HL-60 (cell line): ENCODE results near the gene ANKS4B.

Experiments
- DNase-seq, 2 experiments: peaks; one replicate each; pipeline ENCODE4 v3.0.0-alpha.2; 2010 to 2020; ENCODE audit warnings: low read depth in 1 of 2, low spot score in 1 of 2
- H3K27ac ChIP-seq: fragments of 250-450 bp; sonication (Bioruptor Pico); replicated peaks from 2 replicates; pipeline ENCODE4 v1.5.1; 2020; ENCODE audit warnings: mild to moderate bottlenecking, moderate library complexity
- H3K27me3 ChIP-seq: fragments of 250-450 bp; sonication (Bioruptor Pico); 2 replicates; pipeline ENCODE4 v1.5.1; 2021; ENCODE audit warnings: mild to moderate bottlenecking, moderate library complexity; ENCODE audit not compliant: insufficient read depth, poor library complexity, severe bottlenecking
- H3K4me3 ChIP-seq: replicated peaks from 2 replicates; pipeline ENCODE4 v1.5.1; 2011; ENCODE audit warnings: mild to moderate bottlenecking, control low read depth, low read length; ENCODE audit not compliant: insufficient read depth
- CTCF ChIP-seq: IDR thresholded peaks from one replicate; pipeline ENCODE4 v1.5.1; 2011; ENCODE audit warnings: low read length, control low read depth, inconsistent platforms; ENCODE audit not compliant: insufficient read depth
- GABPA ChIP-seq: IDR thresholded peaks from 2 replicates; pipeline ENCODE4 v1.6.1; 2012; ENCODE audit warnings: low read depth
- POLR2AphosphoS5 ChIP-seq: IDR thresholded peaks from 2 replicates; pipeline ENCODE4 v1.6.1; 2012; ENCODE audit warnings: low read depth
- REST ChIP-seq: IDR thresholded peaks from 2 replicates; pipeline ENCODE4 v1.6.1; 2012; ENCODE audit warnings: low read depth; ENCODE audit not compliant: insufficient replicate concordance
- SPI1 ChIP-seq: IDR thresholded peaks from 2 replicates; pipeline ENCODE4 v1.6.1; 2012; ENCODE audit warnings: low read depth, mild to moderate bottlenecking, borderline replicate concordance

ANKS4B gene

GRCh38 chr16:21253470-21253869, 20.0 kb downstream of the ANKS4B start:
- TF ChIP-seq SPI1 (no peak), GABPA (no peak), POLR2AphosphoS5 (no peak), REST (no peak), CTCF (no peak)
- Histone ChIP-seq H3K4me3 (no peak overlapping the region), H3K27ac (no peak overlapping the region), H3K27me3 (no peaks in the 10 kb centered on the region)
- no peak for DNase-seq

- Histone ChIP-seq H3K27me3 (no peaks in the 10 kb centered on the region), H3K4me3 (no peak overlapping the region), H3K27ac (no peak overlapping the region)
- no peak for DNase-seq
- TF ChIP-seq CTCF (no peak), POLR2AphosphoS5 (no peak), GABPA (no peak), REST (no peak), SPI1 (no peak)
Observed at GRCh38 chr16:21256636-21257035, 23.1 kb downstream of the ANKS4B start.

GRCh38 chr16:21257284-21257683, 23.8 kb downstream of the ANKS4B start:
- DNase-seq = no peak
- TF ChIP-seq CTCF (no peak), POLR2AphosphoS5 (no peak), REST (no peak), SPI1 (no peak), GABPA (no peak)
- H3K4me3 ChIP-seq = no peak overlapping the region
- no peaks in the 10 kb centered on the region for H3K27me3 ChIP-seq
- no peak overlapping the region for H3K27ac ChIP-seq
